Tibial nerve (tissue), 4 donors: ENCODE measurements around the gene MLEC.

ENCODE experiments used
- CTCF ChIP-seq, 5 experiments: fragments of 200-600 bp in 3 of 5; fragments of 450-650 bp in 2 of 5; sonication (generic) in 3 of 5; IDR thresholded peaks; one replicate each; pipeline ENCODE4 v1.5.1; 2016 to 2019; ENCODE audit warnings: antibody characterized with exemption in 5 of 5, mild to moderate bottlenecking in 3 of 5, moderate library complexity in 2 of 5
- EP300 ChIP-seq, 2 donors: sonication (generic); formaldehyde crosslinking; IDR thresholded peaks; one replicate each; pipeline ENCODE4 v1.6.1; 2017; ENCODE audit warnings: antibody characterized with exemption in 2 of 2, mild to moderate bottlenecking in 1 of 2
- POLR2A ChIP-seq, 2 donors: fragments of 450-650 bp; IDR thresholded peaks; one replicate each; pipeline ENCODE4 v1.6.1; 2017; ENCODE audit warnings: antibody characterized with exemption in 2 of 2, mild to moderate bottlenecking in 2 of 2, moderate library complexity in 2 of 2

- TF ChIP-seq CTCF (IDR thresholded peaks at IDR 0.05): no peak
- TF ChIP-seq POLR2A (IDR thresholded peaks at IDR 0.05): no peak
- no peak for TF ChIP-seq EP300 (IDR thresholded peaks at IDR 0.05)
Observed at GRCh38 chr12:120722784-120723183, 35.8 kb downstream of the MLEC start.
